SK-N-SH treated with all-trans-retinoic acid at 6 μM for 48 hours (cell line): ENCODE data around the gene MBNL3.

Experiments
- ARNTL ChIP-seq: fragments of 450-650 bp; formaldehyde crosslinking; IDR thresholded peaks from 2 replicates; pipeline ENCODE4 v1.5.0; 2020; ENCODE audit warnings: low read depth, mild to moderate bottlenecking, moderate library complexity, borderline replicate concordance
- CSDC2 ChIP-seq: fragments of 250-450 bp; sonication (Bioruptor Pico); IDR thresholded peaks from 2 replicates; pipeline ENCODE4 v1.5.0; 2020; ENCODE audit warnings: mild to moderate bottlenecking, moderate library complexity
- TCF4 ChIP-seq: fragments of 250-450 bp; sonication (Bioruptor Pico); IDR thresholded peaks from 2 replicates; pipeline ENCODE4 v1.8.0; 2021; ENCODE audit warnings: mild to moderate bottlenecking, moderate library complexity, borderline replicate concordance

- TF ChIP-seq ARNTL (no peak), CSDC2 (CRISPR knock-in tag) (no peak), TCF4 (CRISPR knock-in tag) (no peak)
Measured at GRCh38 chrX:132382068-132382467, 106.8 kb downstream of the MBNL3 start.
